Measurements from ENCODE around the gene SERP2. TPM values are rescaled to one million over a fixed set of nuclear protein-coding genes. Genes with fewer than 3 reads are reported as not detected.
"Not testable (repeated sequence)": the region's sequence is repeated elsewhere in the genome, so short reads cannot be mapped to it uniquely, and the experiment has no call there.

The SERP2 gene
- polyA plus RNA-seq (2012; ENCODE audit: insufficient read depth, insufficient read length, low read depth): 33.6 TPM

- Histone ChIP-seq H3K4me1 (peaks cover 6% of the 10 kb centered on the region; the same call in 1 of the 2 replicates), H3K27me3 (no peaks in the 10 kb centered on the region), H3K4me3 (ENCODE audit: low read depth, low read length) (peak within 1 kb of the TSS; percentile 68), H3K9me3 (no peaks in the 10 kb centered on the region), H3K36me3 (no peaks in the 10 kb centered on the region)
- no peak for TF ChIP-seq CTCF (IDR thresholded peaks at IDR 0.05; ENCODE audit: low read depth, low read length)
- peak; percentile 69 for DNase-seq
Measured at GRCh38 chr13:44373601-44374347, at the start of gene SERP2. Gene SERP2, plus strand, starts transcription at chr13:44373824. Its CDS starts 202 bp downstream, at chr13:44374026.

GRCh38 chr13:44326961-44327360, 46.7 kb upstream of the SERP2 start:
- no peak for DNase-seq
- Histone ChIP-seq H3K27me3 (no peaks in the 10 kb centered on the region), H3K36me3 (no peaks in the 10 kb centered on the region), H3K9me3 (no peaks in the 10 kb centered on the region), H3K4me1 (peaks cover 9% of the 10 kb centered on the region), H3K4me3 (ENCODE audit: low read depth, low read length) (no peak overlapping the region)
- TF ChIP-seq CTCF (IDR thresholded peaks at IDR 0.05; ENCODE audit: low read depth, low read length): no peak

GRCh38 chr13:44329041-44329440, 44.6 kb upstream of the SERP2 start:
- not testable (repeated sequence) for DNase-seq

GRCh38 chr13:44329909-44330545, 43.6 kb upstream of the SERP2 start:
- no peak overlapping the region for H3K4me3 ChIP-seq (ENCODE audit: low read depth, low read length)
- no peaks in the 10 kb centered on the region for H3K27me3 ChIP-seq
- no peaks in the 10 kb centered on the region for H3K9me3 ChIP-seq
- no peaks in the 10 kb centered on the region for H3K36me3 ChIP-seq
- peaks cover 26% of the 10 kb centered on the region for H3K4me1 ChIP-seq
- DNase-seq: no peak
- no peak for TF ChIP-seq CTCF (IDR thresholded peaks at IDR 0.05; ENCODE audit: low read depth, low read length)

More at GRCh38 chr13:44329041-44329440, 44.6 kb upstream of the SERP2 start:
- not testable (repeated sequence) for H3K36me3 ChIP-seq; H3K27me3 ChIP-seq; H3K4me3 ChIP-seq (ENCODE audit: low read depth, low read length); H3K9me3 ChIP-seq
- peaks cover 23% of the 10 kb centered on the region for H3K4me1 ChIP-seq

GRCh38 chr13:44331446-44331845, 42.2 kb upstream of the SERP2 start:
- DNase-seq: peak; percentile 38
- Histone ChIP-seq H3K4me1 (peaks cover 34% of the 10 kb centered on the region), H3K4me3 (ENCODE audit: low read depth, low read length) (no peak overlapping the region; the same call in 1 of the 2 replicates), H3K36me3 (no peaks in the 10 kb centered on the region), H3K9me3 (no peaks in the 10 kb centered on the region), H3K27me3 (no peaks in the 10 kb centered on the region)
- TF ChIP-seq CTCF (IDR thresholded peaks at IDR 0.05; ENCODE audit: low read depth, low read length): no peak

GRCh38 chr13:44331912-44332851, 41.4 kb upstream of the SERP2 start:
- H3K9me3 ChIP-seq: no peaks in the 10 kb centered on the region
- no peaks in the 10 kb centered on the region for H3K27me3 ChIP-seq
- peaks cover 34% of the 10 kb centered on the region for H3K4me1 ChIP-seq
- no peak for TF ChIP-seq CTCF (IDR thresholded peaks at IDR 0.05; ENCODE audit: low read depth, low read length)
- no peaks in the 10 kb centered on the region for H3K36me3 ChIP-seq
- DNase-seq: peak; percentile 92
- peak overlapping the region; percentile 20 for H3K4me3 ChIP-seq (ENCODE audit: low read depth, low read length)
